Right lobe of liver (tissue), 6 donors: ENCODE measurements around the gene USP6NL. TPM values are rescaled to one million over a fixed set of nuclear protein-coding genes. Genes with fewer than 3 reads are reported as not detected.
A peak's percentile ranks its signal among the peaks of the same experiment; 100 is the strongest.

ENCODE experiments used
- ATAC-seq, 4 donors: fragments of 200-7000 bp; cut with Tn5 transposase; one replicate each; pipeline ENCODE4 v1.9.1; 2020; ENCODE audit warnings: mild to moderate bottlenecking in 4 of 4, moderate library complexity in 4 of 4
- DNase-seq, 3 donors: peaks; one replicate each; pipeline ENCODE4 v3.0.0-alpha.2; 2020
- H3K27ac ChIP-seq, 3 donors: fragments of 200-600 bp; one replicate each; pipeline ENCODE4 v1.8.0; 2022
- H3K27me3 ChIP-seq, 2 donors: fragments of 200-600 bp; one replicate each; pipeline ENCODE4 v1.8.0; 2022
- H3K36me3 ChIP-seq, 4 donors: fragments of 200-600 bp; sonication (generic) in 1 of 4; one replicate each; pipeline versions ENCODE4 v1.5.1 to v1.8.0; 2017 to 2022; ENCODE audit warnings: control low read depth in 1 of 4
- H3K4me1 ChIP-seq, 4 donors: fragments of 200-600 bp; sonication (generic) in 1 of 4; one replicate each; pipeline versions ENCODE4 v1.5.1 to v1.8.0; 2017 to 2022; ENCODE audit warnings: control low read depth in 1 of 4
- H3K4me3 ChIP-seq, 3 donors: fragments of 200-600 bp; one replicate each; pipeline ENCODE4 v1.8.0; 2022
- H3K9me3 ChIP-seq, 4 donors: fragments of 200-600 bp; sonication (generic) in 1 of 4; one replicate each; pipeline versions ENCODE4 v1.5.1 to v1.8.0; 2017 to 2022; ENCODE audit warnings: control low read depth in 1 of 4
- POLR2A ChIP-seq: fragments of 450-650 bp; IDR thresholded peaks from one replicate; pipeline ENCODE4 v1.6.1; 2017; ENCODE audit warnings: antibody characterized with exemption, mild to moderate bottlenecking
- WGBS: methylation state at CpG from one replicate; pipeline ENCODE4 v1.1.6; 2018; ENCODE audit warnings: low coverage, low lambda C conversion rate; ENCODE audit not compliant: insufficient coverage; ENCODE audit errors: missing lambda C conversion rate; 5-methylcytosine and 5-hydroxymethylcytosine counted together
- intact Hi-C, 2 donors: fragments of 100-400 bp; cut with DNase I; formaldehyde crosslinking; loops; one replicate each; pipeline versions ENCODE4 v1.11.2 to v1.14.1; 2022
- total RNA-seq, 6 experiments: library from RNA; depleted of rRNA in 2 of 6; stranded (reverse); fragments of >200 nt in 2 of 6; fragmentation: NEBNext Ultra II Directional in 3 of 6; extraction: Animal tissue kit (Norgen Biotek cat#: 25700) in 3 of 6; gene quantifications; one replicate each; pipeline versions ENCODE4 v1.1.0 to v1.2.4, GENCODE V29; 2016 to 2023
- TF ChIP-seq, protein P1 (sequence below), 4 donors: fragments of 200-600 bp in 3 of 4; fragments of 450-650 bp in 1 of 4; IDR thresholded peaks; one replicate each; pipeline versions ENCODE4 v1.5.1 to v1.8.0; 2016 to 2022; ENCODE audit warnings: antibody characterized with exemption in 4 of 4, mild to moderate bottlenecking in 2 of 4
- donor health status: DM: no; HTN: yes; CAD: no.
- donor health status: DM: no; HTN: no; CAD: no.
- donor health status: DM: no; HTN: no; CAD: no.
- donor health status: DM: no; HTN: yes; CAD: no.
- donor health status: DM: no; HTN: yes; CAD: no.

The USP6NL gene
- total RNA-seq, 6 experiments from 2014 or later, result 8.4 to 15.3 (median 11.5) TPM

DNA sequence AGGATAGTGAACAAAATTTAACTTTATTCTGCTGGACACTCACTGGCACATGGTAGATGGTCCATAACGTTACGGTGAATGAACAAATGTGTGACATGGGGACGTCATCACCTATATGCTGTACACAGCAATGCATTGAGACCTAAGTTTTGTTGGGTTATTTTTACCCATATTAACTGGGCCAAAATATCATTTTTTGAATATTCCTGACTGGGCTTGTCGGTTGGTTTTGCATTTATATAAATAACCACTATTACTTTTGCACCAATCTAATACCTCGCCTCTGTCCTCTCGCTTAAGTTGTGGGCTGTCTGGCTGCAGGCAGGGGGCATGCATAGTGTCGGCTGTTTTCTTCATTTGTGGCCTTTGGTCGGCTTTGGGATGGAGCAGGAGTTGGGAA is 161.7 kb downstream of the USP6NL start:
- DNase-seq (peak in 1 of 3 donors; percentile 23), ATAC-seq (no peak)
- Histone ChIP-seq H3K27ac (no peak overlapping the region), H3K27me3 (no peaks in the 10 kb centered on the region), H3K36me3 (no peaks in the 10 kb centered on the region), H3K4me3 (no peak overlapping the region), H3K9me3 (no peaks in the 10 kb centered on the region), H3K4me1 (no peaks in the 10 kb centered on the region)
- intact Hi-C loops, result no loop called here
- 66% methylated on average over 8 of the region's 8 CpGs for WGBS
- no peak for TF ChIP-seq POLR2A
- TF ChIP-seq, protein P1, sequence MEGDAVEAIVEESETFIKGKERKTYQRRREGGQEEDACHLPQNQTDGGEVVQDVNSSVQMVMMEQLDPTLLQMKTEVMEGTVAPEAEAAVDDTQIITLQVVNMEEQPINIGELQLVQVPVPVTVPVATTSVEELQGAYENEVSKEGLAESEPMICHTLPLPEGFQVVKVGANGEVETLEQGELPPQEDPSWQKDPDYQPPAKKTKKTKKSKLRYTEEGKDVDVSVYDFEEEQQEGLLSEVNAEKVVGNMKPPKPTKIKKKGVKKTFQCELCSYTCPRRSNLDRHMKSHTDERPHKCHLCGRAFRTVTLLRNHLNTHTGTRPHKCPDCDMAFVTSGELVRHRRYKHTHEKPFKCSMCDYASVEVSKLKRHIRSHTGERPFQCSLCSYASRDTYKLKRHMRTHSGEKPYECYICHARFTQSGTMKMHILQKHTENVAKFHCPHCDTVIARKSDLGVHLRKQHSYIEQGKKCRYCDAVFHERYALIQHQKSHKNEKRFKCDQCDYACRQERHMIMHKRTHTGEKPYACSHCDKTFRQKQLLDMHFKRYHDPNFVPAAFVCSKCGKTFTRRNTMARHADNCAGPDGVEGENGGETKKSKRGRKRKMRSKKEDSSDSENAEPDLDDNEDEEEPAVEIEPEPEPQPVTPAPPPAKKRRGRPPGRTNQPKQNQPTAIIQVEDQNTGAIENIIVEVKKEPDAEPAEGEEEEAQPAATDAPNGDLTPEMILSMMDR (IDR thresholded peaks at IDR 0.05), result no peak

- TF ChIP-seq, protein P1 (IDR thresholded peaks at IDR 0.05), result no peak
- 47% methylated on average over 10 of the region's 12 CpGs for WGBS
- intact Hi-C loops, result no loop called here
- DNase-seq (peak in 1 of 3 donors; percentile 14), ATAC-seq (peak in 1 of 4 donors; percentile 15)
- H3K9me3 ChIP-seq, result no peaks in the 10 kb centered on the region
- no peaks in the 10 kb centered on the region for H3K4me1 ChIP-seq
- no peak overlapping the region for H3K4me3 ChIP-seq
- no peak overlapping the region for H3K27ac ChIP-seq
- no peaks in the 10 kb centered on the region for H3K36me3 ChIP-seq
- no peaks in the 10 kb centered on the region for H3K27me3 ChIP-seq
These were observed 162.8 kb downstream of the USP6NL start for GRCh38 chr10:11448545-11449244.

GRCh38 chr10:11448190-11448544 is 163.3 kb downstream of the USP6NL start:
- intact Hi-C loops, result no loop called here
- H3K4me3 ChIP-seq, result no peak overlapping the region
- no peaks in the 10 kb centered on the region for H3K27me3 ChIP-seq
- no peak overlapping the region for H3K27ac ChIP-seq
- H3K36me3 ChIP-seq, result no peaks in the 10 kb centered on the region
- peak in 1 of 3 donors; percentile 11 for DNase-seq
- no peak for ATAC-seq
- no peaks in the 10 kb centered on the region for H3K4me1 ChIP-seq
- TF ChIP-seq POLR2A, result no peak
- TF ChIP-seq, protein P1 (IDR thresholded peaks at IDR 0.05), result no peak
- no peaks in the 10 kb centered on the region for H3K9me3 ChIP-seq
- 23% methylated on average over 3 of the region's 8 CpGs for WGBS

- TF ChIP-seq POLR2A, result no peak
- TF ChIP-seq, protein P1 (IDR thresholded peaks at IDR 0.05), result no peak
- Histone ChIP-seq H3K36me3 (no peaks in the 10 kb centered on the region), H3K27ac (no peak overlapping the region), H3K4me1 (no peaks in the 10 kb centered on the region), H3K4me3 (no peak overlapping the region), H3K27me3 (no peaks in the 10 kb centered on the region), H3K9me3 (no peaks in the 10 kb centered on the region)
- ATAC-seq (no peak), DNase-seq (peak in 1 of 3 donors; percentile 22)
- intact Hi-C loops, result no loop called here
- WGBS, result 40% methylated on average over 1 of the region's 9 CpGs
These were observed 163.9 kb downstream of the USP6NL start for GRCh38 chr10:11447586-11447985.
